NOMO-1 (cell line): ENCODE results near the gene SNRNP48.

ENCODE experiments used
- DNase-seq, 2 experiments: peaks; one replicate each; lab custom pipeline; 2025; ENCODE audit not compliant: unreplicated experiment in 2 of 2; lab: John Stamatoyannopoulos, UW

Gene SNRNP48

DNA sequence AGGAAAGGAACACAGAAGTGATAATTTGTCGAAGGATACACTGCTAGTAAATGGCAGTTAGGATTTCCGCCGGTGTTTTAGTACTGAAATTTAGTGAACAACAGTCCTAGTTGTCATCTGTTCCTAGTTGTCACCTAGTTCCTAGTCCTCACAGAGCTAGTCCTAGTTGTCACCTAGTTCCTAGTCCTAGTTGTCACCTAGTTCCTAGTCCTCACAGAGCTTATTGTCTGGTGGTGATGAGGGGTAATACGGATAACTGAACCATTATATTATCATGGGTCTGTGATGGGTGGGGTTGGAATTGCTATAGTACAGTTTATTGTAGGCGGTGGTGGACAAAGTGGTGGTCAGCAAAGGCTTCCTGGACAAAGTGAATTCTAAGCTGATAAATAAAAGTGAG, 1.8 kb downstream of the SNRNP48 start:
- DNase-seq, result no peak

DNA sequence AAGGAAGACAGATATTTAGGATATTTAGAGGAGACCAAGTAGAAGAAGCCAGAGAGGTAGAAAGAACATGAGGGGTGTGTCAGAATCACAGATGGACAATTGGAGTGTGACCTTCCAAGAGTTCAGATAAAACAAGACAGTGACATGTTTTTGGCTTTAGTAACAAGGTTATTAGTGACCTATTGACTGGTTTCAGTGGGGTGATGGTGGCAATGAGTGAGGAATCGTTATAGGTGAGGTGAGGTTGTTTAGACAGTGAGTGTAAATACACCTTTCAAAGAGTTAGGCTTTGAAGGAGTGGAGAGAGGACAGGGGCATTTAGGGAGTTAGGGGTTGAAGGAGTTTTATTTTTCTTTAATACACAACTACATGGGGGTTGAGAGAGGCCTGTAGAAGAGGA, 3.2 kb downstream of the SNRNP48 start:
- no peak for DNase-seq

DNA sequence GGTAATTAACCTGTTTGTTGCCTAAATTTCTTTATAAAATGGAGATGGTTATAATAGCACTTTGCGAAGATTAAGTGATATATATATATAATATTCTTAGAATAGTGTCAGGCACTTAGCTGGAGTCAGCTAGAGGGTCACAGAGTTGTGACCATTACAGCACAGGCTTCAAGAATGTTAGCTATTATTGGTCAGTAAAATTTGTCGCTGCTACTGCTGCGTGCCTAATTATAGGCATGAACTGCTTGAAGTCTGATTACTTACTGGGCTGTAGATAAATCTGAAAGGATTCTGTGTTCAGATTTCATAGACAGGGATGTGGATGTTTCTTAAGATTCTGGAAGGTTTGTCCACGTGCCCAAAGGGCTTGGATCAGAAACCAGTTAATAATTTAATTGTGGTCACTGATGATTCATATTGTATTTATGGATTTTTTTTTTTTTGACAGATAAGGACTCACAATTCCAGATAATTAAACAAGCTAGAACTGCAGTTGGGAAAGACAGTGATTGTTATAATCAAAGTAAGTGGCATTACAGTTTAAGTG, 4.7 kb downstream of the SNRNP48 start:
- DNase-seq, result no peak

DNA sequence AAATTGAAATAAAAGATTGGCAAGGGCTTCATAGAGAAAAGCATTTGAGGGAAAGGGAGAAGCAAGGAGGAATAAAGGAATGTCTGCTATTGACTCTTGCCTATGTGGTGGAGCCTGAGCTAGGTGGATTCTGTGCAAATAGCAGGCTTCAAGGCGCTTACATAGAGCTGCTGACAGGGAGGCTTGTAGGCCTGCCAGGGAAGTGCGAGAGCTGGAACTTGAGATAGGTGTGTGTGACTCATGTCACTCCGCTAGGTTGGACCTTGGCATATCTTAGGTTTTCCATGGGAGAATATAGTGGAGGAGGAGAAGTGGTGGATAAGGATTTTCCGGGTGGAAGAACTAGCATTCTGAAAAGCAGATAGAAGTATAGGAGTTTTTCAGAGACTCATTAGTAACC, 14.0 kb downstream of the SNRNP48 start:
- DNase-seq, result no peak

DNA sequence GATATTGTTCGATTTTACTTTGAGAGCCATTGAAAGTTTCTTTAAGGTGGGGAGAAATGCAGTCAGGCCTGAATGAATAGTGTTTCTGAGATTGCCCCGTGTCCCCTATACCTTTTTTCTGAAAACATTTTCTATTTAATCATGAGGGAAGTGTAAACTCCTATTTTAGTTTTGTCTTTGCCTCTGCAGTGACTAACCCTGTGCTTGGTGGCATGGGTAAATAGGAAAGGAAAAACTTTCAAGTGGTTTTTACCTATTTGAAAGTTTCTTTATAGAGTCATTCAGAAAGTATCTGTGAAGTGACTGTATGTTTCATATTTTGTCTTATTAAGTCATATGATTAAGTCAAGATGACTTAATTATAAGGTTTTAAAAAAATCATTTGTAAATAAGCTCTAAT, 14.5 kb downstream of the SNRNP48 start:
- no peak for DNase-seq

DNA sequence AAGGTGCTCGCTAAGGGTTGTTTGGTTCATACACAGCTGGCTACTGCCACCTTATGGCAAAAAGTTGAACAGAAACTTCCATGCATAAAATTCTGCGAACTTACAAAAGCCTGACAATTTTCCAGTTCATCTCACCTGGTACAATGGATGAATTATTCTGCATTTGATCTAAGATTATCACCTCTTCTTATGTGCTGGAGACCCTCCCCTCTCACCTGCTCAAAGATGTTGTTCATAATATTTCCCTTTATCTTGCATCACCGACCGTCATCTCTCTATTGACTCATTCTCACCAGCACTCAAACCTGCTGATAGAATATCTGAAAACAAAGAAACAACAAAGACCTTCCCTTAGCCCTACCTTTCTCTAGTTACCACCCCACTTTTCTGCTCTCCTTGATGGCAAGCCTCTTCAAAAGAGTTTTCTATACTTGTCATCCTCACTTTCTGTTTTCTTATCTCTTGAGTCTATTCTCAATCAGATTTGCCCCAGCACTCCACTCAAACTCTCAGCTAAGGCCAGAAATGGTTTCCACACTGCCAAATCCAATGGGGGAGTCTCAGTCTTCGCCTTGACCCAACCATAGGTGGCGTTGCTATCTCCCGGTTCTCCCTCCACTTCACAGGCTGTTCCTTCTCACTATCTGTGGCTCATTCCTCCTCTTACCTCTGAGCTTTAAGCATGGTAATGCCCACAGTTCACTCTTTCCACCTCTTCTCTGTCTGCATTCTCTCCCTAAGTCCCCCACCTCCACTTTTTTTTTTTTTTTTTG, 25.8 kb downstream of the SNRNP48 start:
- DNase-seq, result peak; percentile 44 to 48

- DNase-seq, result peak; percentile 84 to 87
Measured at GRCh38 chr6:7617801-7618764, 28.1 kb downstream of the SNRNP48 start.

DNA sequence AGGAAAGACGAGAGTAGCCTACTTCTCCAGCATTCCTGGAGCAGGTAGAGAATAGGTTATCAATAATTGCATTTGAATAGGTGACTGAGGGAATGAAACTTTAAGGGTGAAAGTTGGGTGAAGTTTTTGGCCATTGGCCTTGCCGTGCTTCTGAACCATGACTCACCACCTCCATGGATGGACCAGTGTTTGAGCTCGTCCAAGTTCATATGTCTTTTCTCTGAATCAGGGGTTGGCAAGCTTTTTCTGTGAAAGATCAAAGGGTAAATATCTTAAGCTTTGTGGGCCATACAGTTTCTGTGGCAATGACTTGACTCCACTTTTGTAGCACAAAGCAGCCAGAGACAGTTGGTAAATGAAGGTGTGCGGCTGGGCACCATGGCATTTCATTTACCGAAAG, 31.8 kb downstream of the SNRNP48 start:
- no peak for DNase-seq

- DNase-seq, result peak; percentile 83 to 88
Measured at GRCh38 chr6:7624796-7625710, 35.1 kb downstream of the SNRNP48 start.

DNA sequence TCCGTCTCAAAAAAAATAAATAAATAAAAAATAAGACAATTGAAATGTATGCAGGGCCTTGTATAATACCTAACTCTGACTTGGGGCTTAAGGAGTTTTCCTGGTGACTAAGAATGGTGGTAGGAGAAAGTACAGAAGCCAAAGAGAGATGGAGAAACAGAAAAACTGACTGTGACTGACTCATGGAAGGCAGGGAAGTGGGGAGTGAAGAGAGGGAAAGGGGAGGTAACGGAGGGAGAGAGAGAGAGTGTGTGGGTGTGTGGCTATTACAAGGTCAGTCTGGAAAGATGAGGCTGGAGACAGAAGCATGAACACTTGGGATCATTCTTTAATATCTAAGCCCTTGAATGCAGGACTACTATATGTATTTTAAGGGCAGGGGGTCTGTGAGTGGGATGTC, 38.5 kb downstream of the SNRNP48 start:
- no peak for DNase-seq

DNA sequence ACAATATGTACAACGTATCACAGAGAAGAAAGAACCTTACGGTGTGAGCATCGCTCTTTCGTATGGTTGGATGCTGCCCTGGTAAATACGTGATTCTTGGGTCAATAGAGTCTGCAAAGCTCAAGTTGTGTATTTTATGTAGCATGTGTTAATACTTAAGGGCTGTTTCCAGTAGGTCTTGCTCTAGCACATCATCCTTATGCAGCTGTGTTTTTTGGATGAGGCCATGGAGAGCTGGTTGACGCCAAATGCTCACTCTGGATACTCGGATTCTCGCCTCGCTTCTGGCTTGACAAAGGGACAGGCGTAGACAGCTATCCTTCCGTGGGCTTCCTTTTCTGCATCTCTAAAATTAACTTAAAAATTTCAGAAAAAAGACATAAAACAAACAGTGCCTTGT, 38.9 kb downstream of the SNRNP48 start:
- no peak for DNase-seq

DNA sequence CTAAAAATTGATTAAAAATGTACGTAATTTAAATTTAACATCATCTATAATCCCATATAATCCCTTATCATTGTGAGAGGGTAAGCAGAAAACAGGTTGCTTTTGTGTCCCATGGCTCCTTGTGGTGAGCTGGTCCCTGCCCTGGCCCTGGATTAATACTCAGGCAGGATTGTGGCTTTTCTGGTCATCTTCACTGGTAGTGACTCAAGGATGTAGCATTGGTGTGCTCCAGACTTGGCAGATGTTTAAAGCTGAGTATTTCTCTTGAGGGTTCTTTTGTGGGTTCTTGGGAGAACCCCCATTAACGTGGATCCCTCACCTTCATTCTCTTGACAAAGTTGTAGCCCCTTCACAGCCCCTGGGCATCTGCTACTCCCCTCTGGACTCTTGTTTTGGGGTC, 39.3 kb downstream of the SNRNP48 start:
- DNase-seq, result no peak

DNA sequence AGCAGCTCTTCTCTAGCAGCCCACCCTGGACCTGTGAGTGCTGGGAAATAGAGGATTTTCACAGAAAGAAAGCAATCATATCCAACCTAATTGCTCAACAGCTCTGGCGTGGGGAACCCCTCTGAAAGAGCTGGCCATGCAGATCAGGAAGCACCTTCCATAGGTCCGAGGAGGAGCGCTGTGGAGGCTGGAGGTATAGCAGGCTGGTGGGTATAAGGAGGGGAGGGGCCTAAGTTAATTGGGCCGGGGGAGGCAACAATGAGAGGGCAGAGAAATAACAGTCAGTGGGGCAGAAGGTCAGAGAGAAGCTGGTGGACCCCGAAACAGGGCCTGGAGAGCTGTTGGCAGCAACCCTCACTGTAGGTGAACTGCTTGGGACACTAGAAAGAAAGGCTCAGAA, 40.8 kb downstream of the SNRNP48 start:
- no peak for DNase-seq

GRCh38 chr6:7631466-7631865, 41.5 kb downstream of the SNRNP48 start:
- no peak for DNase-seq

DNA sequence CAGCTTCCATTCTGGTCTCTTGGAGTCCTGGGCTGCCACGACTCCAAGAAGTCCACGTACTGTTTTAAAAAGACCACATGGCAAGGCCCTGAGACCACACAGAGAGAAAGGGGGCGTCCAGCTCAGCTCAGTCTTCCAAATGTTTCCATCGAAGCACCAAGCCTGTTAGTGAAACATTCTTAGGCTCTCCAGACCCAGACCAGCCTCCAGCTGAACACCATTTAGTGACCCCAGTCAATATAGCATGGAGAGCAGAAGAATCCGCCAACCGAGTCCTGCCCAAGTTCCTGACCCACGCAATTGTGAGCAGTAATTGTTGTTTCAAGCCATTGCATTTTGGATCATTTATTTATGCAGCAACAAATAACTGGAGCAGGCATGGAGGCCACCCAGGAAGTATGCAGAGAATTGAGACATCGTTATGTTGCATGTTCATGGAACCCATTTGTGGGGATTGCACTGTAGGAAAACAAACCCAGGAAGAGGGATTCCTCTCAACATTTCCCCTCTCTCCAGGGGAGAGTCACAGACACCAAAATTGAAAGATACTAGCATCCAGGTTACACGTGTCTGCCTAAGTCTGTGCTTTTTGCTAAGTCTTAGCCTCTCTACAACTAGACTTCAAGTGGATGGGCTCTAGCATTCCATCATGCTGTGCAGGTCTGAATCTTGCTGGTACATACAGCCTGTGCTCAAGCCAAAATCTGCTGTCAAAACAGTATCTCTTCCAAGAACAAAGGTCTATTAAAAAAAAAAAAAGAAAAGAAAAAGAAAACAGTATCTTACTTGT, 42.7 kb downstream of the SNRNP48 start:
- no peak for DNase-seq

DNA sequence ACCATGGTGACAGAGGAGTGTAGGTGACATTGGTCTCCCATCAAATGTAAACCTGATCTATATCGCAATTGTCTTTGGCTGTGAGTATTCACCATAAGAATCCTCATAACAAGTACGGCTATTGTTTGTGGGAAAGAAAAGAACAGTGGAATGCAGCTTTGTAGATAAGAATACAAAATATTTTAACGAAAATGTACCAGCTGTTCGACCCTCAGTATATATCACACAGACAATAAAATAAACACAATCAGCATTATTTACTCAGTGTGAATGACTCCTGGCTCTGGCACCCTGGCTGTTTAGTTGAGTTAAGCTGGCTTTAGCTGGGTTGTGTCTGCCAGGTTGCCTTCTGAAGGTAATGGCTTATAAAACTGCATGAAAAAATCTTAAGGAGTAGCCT, 43.4 kb downstream of the SNRNP48 start:
- DNase-seq, result no peak

DNA sequence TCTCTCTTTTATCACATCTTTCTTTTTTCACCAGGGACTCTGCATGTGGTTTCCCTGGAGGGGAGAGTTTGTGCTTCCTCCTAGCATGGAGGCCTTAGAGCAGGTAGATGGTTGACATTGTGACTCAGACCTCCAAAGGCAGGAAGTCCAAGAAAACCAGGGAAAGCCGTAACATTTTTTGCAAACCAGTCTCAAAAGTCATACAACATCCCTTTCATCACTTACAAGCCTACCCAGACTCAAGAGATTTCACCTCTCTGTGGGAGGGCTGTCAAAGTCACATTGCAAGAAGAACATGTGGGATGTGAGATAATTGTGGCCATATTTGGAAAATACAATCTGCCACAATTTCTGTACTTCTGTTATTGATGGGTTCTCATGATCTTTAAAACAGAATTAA, 46.2 kb downstream of the SNRNP48 start:
- no peak for DNase-seq

- DNase-seq, result no peak
Measured at GRCh38 chr6:7637533-7637932, 47.5 kb downstream of the SNRNP48 start.

DNA sequence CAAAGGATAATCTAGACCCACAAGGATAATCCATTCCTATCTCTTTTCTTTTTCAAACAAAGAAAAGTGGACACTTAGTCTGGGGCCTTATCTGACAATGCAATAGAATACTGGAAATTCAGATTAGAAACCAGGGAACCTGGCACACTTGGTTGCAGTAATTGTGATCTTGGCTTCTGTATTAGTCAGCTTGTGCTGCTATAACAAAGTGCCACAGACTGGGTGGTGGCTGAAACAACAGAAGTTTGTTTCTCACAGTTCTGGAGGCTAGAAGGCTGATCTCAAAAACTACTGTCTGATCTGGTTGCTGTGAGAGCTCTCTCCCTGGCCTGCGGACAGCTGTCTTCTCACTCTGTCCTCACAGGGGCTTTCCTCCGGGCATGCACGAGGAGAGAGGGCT, 49.4 kb downstream of the SNRNP48 start:
- DNase-seq, result no peak

GRCh38 chr6:7640016-7640415, 50.0 kb downstream of the SNRNP48 start:
- no peak for DNase-seq
